ENCODE results near the gene COPE. TPM values are rescaled to one million over a fixed set of nuclear protein-coding genes. Genes with fewer than 3 reads are reported as not detected.

Gene COPE
- total and polyA plus RNA-seq, 2 of the 8 experiments (the other 6 are each of a cell fraction or from before 2014, with no cell fraction given), result 178 to 356 TPM

GRCh38 chr19:18915639-18916038 is 3.5 kb downstream of the COPE start:
- Histone ChIP-seq H3K56ac (replicated peaks; ENCODE audit: insufficient read length, low read depth, low read length) (no peak overlapping the region), H3K79me1 (ENCODE audit: low read depth, low read length) (peaks cover 18% of the 10 kb centered on the region), H2AK5ac (ENCODE audit: low read depth, low read length) (no peak overlapping the region), H3K18ac (ENCODE audit: extremely low read depth, low read length) (no peak overlapping the region), H4K20me1 (replicated peaks in 1 of 2; ENCODE audit: control insufficient read depth in 1 of 2, insufficient read depth in 2 of 2, low read length in 2 of 2) (peaks cover 6 to 16% of the 10 kb centered on the region in 2 experiments), H3K4me3 (ENCODE audit: extremely low read depth in 1 of 4, insufficient read depth in 2 of 4, low read depth in 3 of 4, low read length in 4 of 4) (no peak overlapping the region), H3K14ac (ENCODE audit: insufficient read length) (no peak overlapping the region), H3K4me1 (replicated peaks in 1 of 4; ENCODE audit: control insufficient read depth in 3 of 4, insufficient read depth in 4 of 4, low read length in 3 of 4) (peaks cover 0 to 8% (median 6%) of the 10 kb centered on the region in 4 experiments; a peak in 6 of 7 replicates), H2BK120ac (replicated peaks; ENCODE audit: low read depth, low read length) (no peak overlapping the region), H3K9me3 (ENCODE audit: insufficient read depth in 2 of 2, low read depth in 1 of 2, low read length in 1 of 2) (no peaks in the 10 kb centered on the region), H2BK15ac (ENCODE audit: low read length) (no peak overlapping the region), H2BK5ac (ENCODE audit: low read depth, low read length) (no peak overlapping the region), H4K5ac (ENCODE audit: insufficient read length, low read depth, low read length) (no peak overlapping the region), H3K23me2 (ENCODE audit: low read depth, low read length) (peaks cover 15% of the 10 kb centered on the region), H2BK12ac (ENCODE audit: low read depth, low read length) (no peak overlapping the region), H3K4me2 (ENCODE audit: insufficient read depth in 1 of 2, low read depth in 2 of 2, low read length in 2 of 2) (no peak overlapping the region), H2AFZ (ENCODE audit: low read length) (no peak overlapping the region), H3K23ac (ENCODE audit: insufficient read length) (no peak overlapping the region), H3K27me3 (replicated peaks in 1 of 4; ENCODE audit: control insufficient read depth in 3 of 4, extremely low read depth in 1 of 4, insufficient read depth in 3 of 4, low read length in 3 of 4) (no peaks in the 10 kb centered on the region), H3K4ac (replicated peaks; ENCODE audit: insufficient read length, low read depth, low read length) (no peak overlapping the region), H3K36me3 (ENCODE audit: control insufficient read depth in 2 of 4, insufficient read depth in 4 of 4, low read length in 3 of 4) (peaks cover 0 to 5% (median 2%) of the 10 kb centered on the region in 4 experiments; a peak in 3 of 8 replicates), H2BK20ac (ENCODE audit: low read length) (no peak overlapping the region), H4K91ac (replicated peaks; ENCODE audit: insufficient read length, low read length) (no peak overlapping the region), H3K27ac (ENCODE audit: low read depth, low read length) (no peak overlapping the region), H4K8ac (ENCODE audit: extremely low read depth, insufficient read depth, low read length) (no peak overlapping the region), H3K9ac (replicated peaks in 1 of 4; ENCODE audit: extremely low read depth in 1 of 4, low read depth in 3 of 4, low read length in 3 of 4) (no peak overlapping the region), H3K79me2 (ENCODE audit: control insufficient read depth in 1 of 2, insufficient read depth in 2 of 2, low read length in 2 of 2) (peaks cover 4 to 27% of the 10 kb centered on the region in 2 experiments; a peak in 3 of 4 replicates)
- no peak for FAIRE-seq
- ChIA-PET POLR2A (ENCODE audit: partially characterized antibody) (interaction anchor here (1.0 to 1.3 kb wide), 3 partner anchors 8 to 14 kb away, joined by 3 to 6 read pairs (median 5); no protein-coding TSS in a partner anchor), CTCF (ENCODE audit: partially characterized antibody) (interaction anchor here (0.9 to 2.5 kb wide), 14 partner anchors 11 to 600 kb away, joined by 3 to 13 read pairs (median 4); partner anchors contain the start of genes CERS1, NDUFA13 and TSSK6)
- WGBS, 2 experiments (ENCODE audit: extremely low coverage in 1 of 2, insufficient coverage in 1 of 2, insufficient read length in 1 of 2, insufficient replicate concordance in 2 of 2, low coverage in 1 of 2, low lambda C conversion rate in 2 of 2, missing lambda C conversion rate in 1 of 2), result 79% methylated on average over 5 of the region's 5 CpGs; no CpG with 5 or more reads in 1 of the 2 experiments
- TF ChIP-seq RAD21 (IDR thresholded peaks at IDR 0.05 in 1 of 2, conservative IDR thresholded peaks at IDR 0.05 in 1 of 2; ENCODE audit: low read depth in 2 of 2, low read length in 2 of 2), result peak; percentile 77 to 88
- no peak for TF ChIP-seq E2F6 (IDR thresholded peaks at IDR 0.05)
- no peak for TF ChIP-seq SAP30 (IDR thresholded peaks at IDR 0.05; ENCODE audit: insufficient read depth, insufficient replicate concordance, low read length)
- peak; percentile 66; the same call in 1 of the 2 replicates for TF ChIP-seq YY1 (IDR thresholded peaks at IDR 0.05; ENCODE audit: low read depth, low read length)
- 0 out of 4 replicates have a peak, but pooled peaks of 1 of the 2 experiments have one; percentile 65 for TF ChIP-seq SIN3A (conservative IDR thresholded peaks at IDR 0.05 in 1 of 2, IDR thresholded peaks at IDR 0.05 in 1 of 2; ENCODE audit: low read depth in 1 of 2, low read length in 2 of 2)
- TF ChIP-seq CTCF (IDR thresholded peaks at IDR 0.05; ENCODE audit: control extremely low read depth in 1 of 3, insufficient read depth in 1 of 3, low read depth in 1 of 3, low read length in 3 of 3), result peak; percentile 64 to 93 (median 90)
- no peak for TF ChIP-seq EZH2 (IDR thresholded peaks at IDR 0.05; ENCODE audit: low read depth, low read length, severe bottlenecking)
- TF ChIP-seq RBBP5 (IDR thresholded peaks at IDR 0.05; ENCODE audit: borderline replicate concordance, low read depth, low read length), result no peak
- peak in 1 of 2 experiments; percentile 68 for DNase-seq (ENCODE audit: low read depth in 1 of 2, low spot score in 2 of 2)
